HUES48 (cell line): Measurements from ENCODE around the gene NKIRAS1.
"Not testable (repeated sequence)": the region's sequence is repeated elsewhere in the genome, so short reads cannot be mapped to it uniquely, and the experiment has no call there.

ENCODE experiments used
- H3K27ac ChIP-seq: one replicate; pipeline ENCODE4 v1.7.0; 2013; ENCODE audit warnings: low read depth, low read length, inconsistent platforms
- H3K27me3 ChIP-seq: 2 replicates; pipeline ENCODE4 v1.6.1; 2013; ENCODE audit warnings: mild to moderate bottlenecking, low read length; ENCODE audit not compliant: control insufficient read depth, insufficient read depth
- H3K36me3 ChIP-seq: 2 replicates; pipeline ENCODE4 v1.6.1; 2013; ENCODE audit warnings: low read length; ENCODE audit not compliant: control insufficient read depth, insufficient read depth
- H3K4me1 ChIP-seq: 2 replicates; pipeline ENCODE4 v1.6.1; 2013; ENCODE audit warnings: mild to moderate bottlenecking, low read length; ENCODE audit not compliant: control insufficient read depth, insufficient read depth
- H3K4me3 ChIP-seq: 2 replicates; pipeline ENCODE4 v1.5.1; 2013; ENCODE audit warnings: mild to moderate bottlenecking, low read depth, low read length
- H3K9ac ChIP-seq: 2 replicates; pipeline ENCODE4 v1.6.1; 2013; ENCODE audit warnings: mild to moderate bottlenecking, low read depth, low read length, moderate library complexity
- H3K9me3 ChIP-seq: 2 replicates; pipeline ENCODE4 v1.6.1; 2013; ENCODE audit warnings: low read length; ENCODE audit not compliant: control insufficient read depth, insufficient read depth

The NKIRAS1 gene

GRCh38 chr3:23882487-23882918 is 34.3 kb downstream of the NKIRAS1 start:
- H3K4me1 ChIP-seq, result no peaks in the 10 kb centered on the region
- no peaks in the 10 kb centered on the region for H3K27me3 ChIP-seq
- H3K4me3 ChIP-seq, result no peak overlapping the region
- H3K9me3 ChIP-seq, result peaks cover 7% of the 10 kb centered on the region; the same call in 1 of the 2 replicates
- H3K9ac ChIP-seq, result no peak overlapping the region
- H3K36me3 ChIP-seq, result peaks cover 6% of the 10 kb centered on the region; the same call in 1 of the 2 replicates
- H3K27ac ChIP-seq, result no peak overlapping the region

GRCh38 chr3:23881993-23882392 is 34.8 kb downstream of the NKIRAS1 start:
- not testable (repeated sequence) for H3K4me3 ChIP-seq, H3K4me1 ChIP-seq, H3K27me3 ChIP-seq, H3K36me3 ChIP-seq, H3K9ac ChIP-seq, H3K27ac ChIP-seq, H3K9me3 ChIP-seq

- no peaks in the 10 kb centered on the region for H3K4me1 ChIP-seq
- peaks cover 6% of the 10 kb centered on the region; the same call in 1 of the 2 replicates for H3K36me3 ChIP-seq
- H3K4me3 ChIP-seq, result no peak overlapping the region
- no peaks in the 10 kb centered on the region for H3K27me3 ChIP-seq
- H3K9me3 ChIP-seq, result peaks cover 7% of the 10 kb centered on the region; the same call in 1 of the 2 replicates
- H3K27ac ChIP-seq, result no peak overlapping the region
- H3K9ac ChIP-seq, result no peak overlapping the region
Observed at GRCh38 chr3:23880703-23881339, 36.0 kb downstream of the NKIRAS1 start.

GRCh38 chr3:23879485-23879884 is 37.3 kb downstream of the NKIRAS1 start:
- no peak overlapping the region for H3K9ac ChIP-seq
- H3K4me3 ChIP-seq, result no peak overlapping the region

GRCh38 chr3:23877329-23877980 is 39.3 kb downstream of the NKIRAS1 start:
- Histone ChIP-seq H3K4me3 (no peak overlapping the region), H3K27ac (no peak overlapping the region), H3K9ac (no peak overlapping the region), H3K36me3 (peaks cover 6% of the 10 kb centered on the region; the same call in 1 of the 2 replicates), H3K4me1 (no peaks in the 10 kb centered on the region), H3K9me3 (peaks cover 7% of the 10 kb centered on the region; the same call in 1 of the 2 replicates), H3K27me3 (no peaks in the 10 kb centered on the region)

More at GRCh38 chr3:23879485-23879884, 37.3 kb downstream of the NKIRAS1 start:
- Histone ChIP-seq H3K9me3 (peaks cover 7% of the 10 kb centered on the region; the same call in 1 of the 2 replicates), H3K36me3 (peaks cover 6% of the 10 kb centered on the region; the same call in 1 of the 2 replicates), H3K27me3 (no peaks in the 10 kb centered on the region), H3K27ac (no peak overlapping the region), H3K4me1 (no peaks in the 10 kb centered on the region)

GRCh38 chr3:23876923-23877322 is 39.9 kb downstream of the NKIRAS1 start:
- H3K9ac ChIP-seq, result no peak overlapping the region

GRCh38 chr3:23875113-23875725 is 41.6 kb downstream of the NKIRAS1 start:
- H3K4me3 ChIP-seq, result no peak overlapping the region
- no peak overlapping the region for H3K27ac ChIP-seq
- H3K9me3 ChIP-seq, result peaks cover 8% of the 10 kb centered on the region; the same call in 1 of the 2 replicates
- no peaks in the 10 kb centered on the region for H3K4me1 ChIP-seq
- no peaks in the 10 kb centered on the region for H3K36me3 ChIP-seq
- H3K27me3 ChIP-seq, result no peaks in the 10 kb centered on the region
- H3K9ac ChIP-seq, result no peak overlapping the region

More at GRCh38 chr3:23876923-23877322, 39.9 kb downstream of the NKIRAS1 start:
- Histone ChIP-seq H3K36me3 (peaks cover 2% of the 10 kb centered on the region; the same call in 1 of the 2 replicates), H3K27me3 (no peaks in the 10 kb centered on the region), H3K9me3 (peaks cover 7% of the 10 kb centered on the region; the same call in 1 of the 2 replicates), H3K4me1 (no peaks in the 10 kb centered on the region), H3K4me3 (no peak overlapping the region), H3K27ac (no peak overlapping the region)

GRCh38 chr3:23874359-23875112 is 42.3 kb downstream of the NKIRAS1 start:
- Histone ChIP-seq H3K36me3 (no peaks in the 10 kb centered on the region), H3K27me3 (no peaks in the 10 kb centered on the region), H3K9me3 (peaks cover 11% of the 10 kb centered on the region; the same call in 1 of the 2 replicates), H3K27ac (no peak overlapping the region), H3K4me1 (no peaks in the 10 kb centered on the region), H3K9ac (no peak overlapping the region), H3K4me3 (no peak overlapping the region)

GRCh38 chr3:23873941-23874340 is 42.8 kb downstream of the NKIRAS1 start:
- Histone ChIP-seq H3K27me3 (no peaks in the 10 kb centered on the region), H3K9ac (no peak overlapping the region), H3K4me1 (no peaks in the 10 kb centered on the region), H3K9me3 (peaks cover 11% of the 10 kb centered on the region; the same call in 1 of the 2 replicates), H3K4me3 (no peak overlapping the region), H3K27ac (no peak overlapping the region), H3K36me3 (no peaks in the 10 kb centered on the region)

GRCh38 chr3:23872330-23872729 is 44.5 kb downstream of the NKIRAS1 start:
- Histone ChIP-seq H3K4me1 (no peaks in the 10 kb centered on the region), H3K9ac (no peak overlapping the region), H3K9me3 (peaks cover 5% of the 10 kb centered on the region; the same call in 1 of the 2 replicates), H3K27me3 (no peaks in the 10 kb centered on the region), H3K4me3 (no peak overlapping the region), H3K27ac (no peak overlapping the region), H3K36me3 (no peaks in the 10 kb centered on the region)
